ENCODE data around the gene COA1. TPM values are rescaled to one million over a fixed set of nuclear protein-coding genes. Genes with fewer than 3 reads are reported as not detected.
A peak's percentile ranks its signal among the peaks of the same experiment; 100 is the strongest.

The COA1 gene
- total and polyA plus RNA-seq, 9 of the 15 experiments (the other 6 are each of a cell fraction or from before 2014, with no cell fraction given) = 98.9 to 463 (median 181) TPM

DNA sequence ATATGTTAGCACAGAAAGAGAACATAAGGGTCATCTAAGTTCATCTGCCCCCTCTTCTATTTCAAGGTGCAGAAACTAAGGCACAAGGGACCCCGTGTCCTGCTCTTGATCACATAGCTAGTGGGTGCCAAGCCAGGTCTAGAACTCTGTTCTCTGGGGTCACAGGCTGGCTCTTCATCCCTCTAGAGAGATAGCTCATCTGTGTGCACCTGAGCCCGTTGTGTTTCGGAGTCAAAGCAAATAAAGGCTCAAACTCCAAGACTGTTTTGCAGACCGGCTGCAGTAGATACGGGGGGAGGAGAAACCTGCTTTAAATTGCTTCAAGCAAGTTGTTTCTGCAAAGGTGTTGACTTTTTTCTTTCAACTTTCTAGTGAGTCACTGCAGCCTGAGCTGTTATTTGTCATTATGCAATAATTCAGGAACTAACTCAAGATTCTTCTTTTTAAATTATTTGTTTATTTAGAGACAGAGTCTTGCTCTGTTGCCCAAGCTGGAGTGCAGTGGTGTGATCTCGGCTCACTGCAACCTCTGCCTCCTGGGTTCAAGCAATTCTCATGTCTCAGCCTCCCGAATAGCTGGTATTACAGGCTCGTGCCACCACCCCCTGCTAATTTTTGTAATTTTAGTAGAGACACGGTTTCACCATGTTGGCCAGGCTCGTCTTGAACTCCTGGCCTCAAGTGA, 35.6 kb upstream of the COA1 start:
- Histone ChIP-seq H3K79me2 (ENCODE audit: control insufficient read depth, insufficient read depth, low read length) (peaks cover 81% of the 10 kb centered on the region), H3K4me3 (peak overlapping the region; percentile 14; the same call in 1 of the 2 replicates), H3K9ac (ENCODE audit: insufficient read depth in 1 of 2, low read depth in 2 of 2, low read length in 2 of 2) (peak overlapping the region; percentile 30 to 32; a peak in 3 of 4 replicates), H3K4me2 (ENCODE audit: insufficient read depth, low read length) (peak overlapping the region; percentile 84), H3K27me3 (ENCODE audit: control insufficient read depth in 2 of 2, insufficient read depth in 2 of 2, low read length in 2 of 2) (no peaks in the 10 kb centered on the region), H3K36me3 (ENCODE audit: control insufficient read depth, insufficient read depth, low read length) (no peaks in the 10 kb centered on the region; the same call in 2 of the 3 replicates), H3K9me1 (ENCODE audit: control insufficient read depth, insufficient read depth, low read length) (no peaks in the 10 kb centered on the region), H2AFZ (ENCODE audit: low read depth, low read length) (peak overlapping the region; percentile 50; the same call in 1 of the 2 replicates), H4K20me1 (replicated peaks; ENCODE audit: control insufficient read depth, insufficient read depth, low read length) (0 out of 2 replicates have a peak, but pooled peaks cover 3% of the 10 kb centered on the region), H3K27ac (ENCODE audit: extremely low read depth, low read depth, low read length) (peak overlapping the region; percentile 42; the same call in 2 of the 3 replicates), H3K4me1 (replicated peaks in 1 of 2; ENCODE audit: control insufficient read depth in 2 of 2, insufficient read depth in 2 of 2, low read length in 2 of 2) (peaks cover 34 to 63% of the 10 kb centered on the region in 2 experiments), H3K9me3 (replicated peaks; ENCODE audit: control insufficient read depth, insufficient read depth, low read depth, low read length) (no peaks in the 10 kb centered on the region)
- ChIA-PET POLR2A (interaction anchor here (0.6 to 1.2 kb wide), 2 partner anchors 35 to 36 kb away, joined by 3 read pairs; no protein-coding TSS in a partner anchor), CTCF (ENCODE audit: low intra/inter-chr PET ratio) (no interaction called here)
- ATAC-seq (peak; percentile 17), DNase-seq (ENCODE audit: extremely low read depth in 1 of 4, low spot score in 3 of 4) (peak in 1 of 4 experiments; percentile 42), FAIRE-seq (no peak)
- BruUV-seq (replicated peaks) = no TSS peak
- in situ Hi-C loops (cut with MboI) = no loop called here
- 35% methylated on average over 10 of the region's 10 CpGs for WGBS (ENCODE audit: insufficient coverage, low coverage, missing lambda C conversion rate)
- intact Hi-C loops (cut with micrococcal nuclease) = loop anchor here (2.0 to 5.0 kb wide), 4 partner anchors 14 to 47 kb away; partner anchors contain the start of gene COA1
- TF ChIP-seq GTF2B (IDR thresholded peaks at IDR 0.05; ENCODE audit: extremely low read depth, insufficient read length) (no peak), KHSRP (IDR thresholded peaks at IDR 0.05) (no peak), TGIF2 (CRISPR knock-in tag; IDR thresholded peaks at IDR 0.05) (no peak), SMAD2 (IDR thresholded peaks at IDR 0.05; ENCODE audit: low read depth, low read length) (no peak), LEF1 (IDR thresholded peaks at IDR 0.05) (no peak), RBBP5 (IDR thresholded peaks at IDR 0.05; ENCODE audit: borderline replicate concordance, insufficient read depth, low read length, poor library complexity, severe bottlenecking) (peak; percentile 60), VEZF1 (CRISPR knock-in tag; IDR thresholded peaks at IDR 0.05) (0 out of 2 replicates have a peak, but pooled peaks have one; percentile 5), ZNF197 (CRISPR knock-in tag; IDR thresholded peaks at IDR 0.05; ENCODE audit: low read depth) (no peak), CAMTA2 (CRISPR knock-in tag; conservative IDR thresholded peaks at IDR 0.05) (no peak), CHD1 (IDR thresholded peaks at IDR 0.05; ENCODE audit: low read length) (no peak), SMARCC2 (IDR thresholded peaks at IDR 0.05; ENCODE audit: low read depth) (0 out of 2 replicates have a peak, but pooled peaks have one; percentile 46), EGR1 (conservative IDR thresholded peaks at IDR 0.05) (no peak), PTRF (tag; IDR thresholded peaks at IDR 0.05) (no peak)
- TF ChIP-seq, protein P1, sequence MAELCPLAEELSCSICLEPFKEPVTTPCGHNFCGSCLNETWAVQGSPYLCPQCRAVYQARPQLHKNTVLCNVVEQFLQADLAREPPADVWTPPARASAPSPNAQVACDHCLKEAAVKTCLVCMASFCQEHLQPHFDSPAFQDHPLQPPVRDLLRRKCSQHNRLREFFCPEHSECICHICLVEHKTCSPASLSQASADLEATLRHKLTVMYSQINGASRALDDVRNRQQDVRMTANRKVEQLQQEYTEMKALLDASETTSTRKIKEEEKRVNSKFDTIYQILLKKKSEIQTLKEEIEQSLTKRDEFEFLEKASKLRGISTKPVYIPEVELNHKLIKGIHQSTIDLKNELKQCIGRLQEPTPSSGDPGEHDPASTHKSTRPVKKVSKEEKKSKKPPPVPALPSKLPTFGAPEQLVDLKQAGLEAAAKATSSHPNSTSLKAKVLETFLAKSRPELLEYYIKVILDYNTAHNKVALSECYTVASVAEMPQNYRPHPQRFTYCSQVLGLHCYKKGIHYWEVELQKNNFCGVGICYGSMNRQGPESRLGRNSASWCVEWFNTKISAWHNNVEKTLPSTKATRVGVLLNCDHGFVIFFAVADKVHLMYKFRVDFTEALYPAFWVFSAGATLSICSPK (IDR thresholded peaks at IDR 0.05; ENCODE audit: borderline replicate concordance) = no peak
- TF ChIP-seq, protein P2, sequence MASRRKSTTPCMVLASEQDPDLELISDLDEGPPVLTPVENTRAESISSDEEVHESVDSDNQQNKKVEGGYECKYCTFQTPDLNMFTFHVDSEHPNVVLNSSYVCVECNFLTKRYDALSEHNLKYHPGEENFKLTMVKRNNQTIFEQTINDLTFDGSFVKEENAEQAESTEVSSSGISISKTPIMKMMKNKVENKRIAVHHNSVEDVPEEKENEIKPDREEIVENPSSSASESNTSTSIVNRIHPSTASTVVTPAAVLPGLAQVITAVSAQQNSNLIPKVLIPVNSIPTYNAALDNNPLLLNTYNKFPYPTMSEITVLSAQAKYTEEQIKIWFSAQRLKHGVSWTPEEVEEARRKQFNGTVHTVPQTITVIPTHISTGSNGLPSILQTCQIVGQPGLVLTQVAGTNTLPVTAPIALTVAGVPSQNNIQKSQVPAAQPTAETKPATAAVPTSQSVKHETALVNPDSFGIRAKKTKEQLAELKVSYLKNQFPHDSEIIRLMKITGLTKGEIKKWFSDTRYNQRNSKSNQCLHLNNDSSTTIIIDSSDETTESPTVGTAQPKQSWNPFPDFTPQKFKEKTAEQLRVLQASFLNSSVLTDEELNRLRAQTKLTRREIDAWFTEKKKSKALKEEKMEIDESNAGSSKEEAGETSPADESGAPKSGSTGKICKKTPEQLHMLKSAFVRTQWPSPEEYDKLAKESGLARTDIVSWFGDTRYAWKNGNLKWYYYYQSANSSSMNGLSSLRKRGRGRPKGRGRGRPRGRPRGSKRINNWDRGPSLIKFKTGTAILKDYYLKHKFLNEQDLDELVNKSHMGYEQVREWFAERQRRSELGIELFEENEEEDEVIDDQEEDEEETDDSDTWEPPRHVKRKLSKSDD (conservative IDR thresholded peaks at IDR 0.05; ENCODE audit: low read length) = no peak
